Thyroid gland (tissue), 4 donors: Measurements from ENCODE around the gene SH2D1A.

Experiments
- CTCF ChIP-seq, 6 experiments: fragments of 200-600 bp in 3 of 6; fragments of 450-650 bp in 3 of 6; sonication (generic) in 3 of 6; IDR thresholded peaks; one replicate each; pipeline ENCODE4 v1.5.1; 2016 to 2019; ENCODE audit warnings: antibody characterized with exemption in 6 of 6, mild to moderate bottlenecking in 2 of 6, inconsistent platforms in 1 of 6, moderate library complexity in 1 of 6
- POLR2A ChIP-seq, 2 donors: fragments of 450-650 bp; IDR thresholded peaks; one replicate each; pipeline ENCODE4 v1.6.1; 2017; ENCODE audit warnings: antibody characterized with exemption in 2 of 2, mild to moderate bottlenecking in 2 of 2, moderate library complexity in 1 of 2

- no peak for TF ChIP-seq CTCF (IDR thresholded peaks at IDR 0.05)
- no peak for TF ChIP-seq POLR2A (IDR thresholded peaks at IDR 0.05)
These were observed 16.4 kb downstream of the SH2D1A start for GRCh38 chrX:124362761-124363160.
